PFSK-1 (cell line): ENCODE data around the gene PPP1R15B. TPM values are rescaled to one million over a fixed set of nuclear protein-coding genes. Genes with fewer than 3 reads are reported as not detected.

ENCODE experiments used
- FOXP2 ChIP-seq: optimal IDR thresholded peaks from 2 replicates; pipeline ENCODE3; 2011; ENCODE audit warnings: borderline replicate concordance, control low read depth, inconsistent platforms; ENCODE audit not compliant: insufficient read depth; ENCODE audit errors: extremely low read length, extremely low read depth
- POLR2AphosphoS5 ChIP-seq: IDR thresholded peaks from 2 replicates; pipeline ENCODE4 v1.6.1; 2012; ENCODE audit warnings: low read depth, mild to moderate bottlenecking, control low read depth, low read length, moderate library complexity
- SIN3A ChIP-seq: IDR thresholded peaks from 2 replicates; pipeline ENCODE4 v1.6.1; 2012; ENCODE audit warnings: mild to moderate bottlenecking, low read length, moderate library complexity, borderline replicate concordance; ENCODE audit not compliant: insufficient read depth
- TAF1 ChIP-seq: IDR thresholded peaks from 2 replicates; pipeline ENCODE4 v1.6.1; 2012; ENCODE audit warnings: low read length, control low read depth, borderline replicate concordance; ENCODE audit not compliant: insufficient read depth
- polyA plus RNA-seq: library from polyadenylated mRNA; unstranded; fragments of >200 nt; gene quantifications from one replicate; pipeline ENCODE4 v1.2.1, GENCODE V29; 2012; ENCODE audit warnings: low read depth, missing spikeins; ENCODE audit not compliant: insufficient read length
- TF ChIP-seq, protein P1 (sequence below), 2 experiments: IDR thresholded peaks; 2 replicates each; pipeline versions ENCODE4 v1.6.1 to v1.8.0; 2011 to 2012; ENCODE audit warnings: low read depth in 2 of 2, low read length in 2 of 2, control low read depth in 1 of 2, inconsistent platforms in 1 of 2, mild to moderate bottlenecking in 1 of 2, moderate library complexity in 1 of 2; ENCODE audit not compliant: insufficient read depth in 1 of 2

PPP1R15B gene
- polyA plus RNA-seq, result 16.5 TPM

DNA sequence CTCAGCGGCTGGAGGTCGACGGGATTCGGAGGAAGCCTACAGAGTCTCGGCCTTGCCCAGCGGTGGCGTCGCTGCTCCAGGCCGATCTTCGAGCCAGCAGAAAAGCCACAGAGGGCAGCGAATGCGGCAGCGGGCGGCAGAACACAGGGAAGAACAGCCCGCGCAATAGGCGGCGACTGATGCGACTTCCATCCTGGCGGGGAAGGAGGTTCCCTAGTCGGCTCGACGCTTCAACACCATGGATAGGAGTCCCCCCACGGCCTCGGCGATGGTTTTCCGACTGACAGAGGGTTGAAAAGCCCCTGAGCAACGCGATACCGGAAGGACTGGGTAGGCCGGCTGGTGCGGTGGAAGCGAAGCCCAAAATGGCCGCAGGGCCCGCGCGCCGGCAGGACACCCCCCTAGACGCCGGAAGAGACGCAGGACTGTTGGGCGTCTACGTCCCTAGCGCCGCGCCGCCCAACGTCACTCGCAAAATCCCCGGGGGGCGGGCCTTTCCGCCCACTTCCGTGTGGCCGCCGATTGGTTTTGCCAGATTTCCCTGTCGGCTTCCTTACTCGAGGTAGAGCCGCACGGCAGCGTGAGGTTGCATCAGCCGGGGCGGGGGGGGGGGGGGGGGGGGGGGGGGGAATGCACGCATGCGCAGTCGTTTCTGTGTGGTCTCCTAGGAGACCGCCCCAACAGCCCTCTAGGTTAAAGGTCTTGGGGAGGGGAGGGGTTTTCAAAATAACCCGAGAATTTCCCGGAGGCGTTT, at the start of gene PPP1R15B:
Gene PPP1R15B, minus strand, starts transcription at position 367 of the 754 bp plus-strand sequence. CDS start 406 bp downstream, outside the sequence.
- TF ChIP-seq SIN3A (no peak), POLR2AphosphoS5 (peak; percentile 98), FOXP2 (peak; percentile 83), TAF1 (peak; percentile 90)
- TF ChIP-seq, protein P1, sequence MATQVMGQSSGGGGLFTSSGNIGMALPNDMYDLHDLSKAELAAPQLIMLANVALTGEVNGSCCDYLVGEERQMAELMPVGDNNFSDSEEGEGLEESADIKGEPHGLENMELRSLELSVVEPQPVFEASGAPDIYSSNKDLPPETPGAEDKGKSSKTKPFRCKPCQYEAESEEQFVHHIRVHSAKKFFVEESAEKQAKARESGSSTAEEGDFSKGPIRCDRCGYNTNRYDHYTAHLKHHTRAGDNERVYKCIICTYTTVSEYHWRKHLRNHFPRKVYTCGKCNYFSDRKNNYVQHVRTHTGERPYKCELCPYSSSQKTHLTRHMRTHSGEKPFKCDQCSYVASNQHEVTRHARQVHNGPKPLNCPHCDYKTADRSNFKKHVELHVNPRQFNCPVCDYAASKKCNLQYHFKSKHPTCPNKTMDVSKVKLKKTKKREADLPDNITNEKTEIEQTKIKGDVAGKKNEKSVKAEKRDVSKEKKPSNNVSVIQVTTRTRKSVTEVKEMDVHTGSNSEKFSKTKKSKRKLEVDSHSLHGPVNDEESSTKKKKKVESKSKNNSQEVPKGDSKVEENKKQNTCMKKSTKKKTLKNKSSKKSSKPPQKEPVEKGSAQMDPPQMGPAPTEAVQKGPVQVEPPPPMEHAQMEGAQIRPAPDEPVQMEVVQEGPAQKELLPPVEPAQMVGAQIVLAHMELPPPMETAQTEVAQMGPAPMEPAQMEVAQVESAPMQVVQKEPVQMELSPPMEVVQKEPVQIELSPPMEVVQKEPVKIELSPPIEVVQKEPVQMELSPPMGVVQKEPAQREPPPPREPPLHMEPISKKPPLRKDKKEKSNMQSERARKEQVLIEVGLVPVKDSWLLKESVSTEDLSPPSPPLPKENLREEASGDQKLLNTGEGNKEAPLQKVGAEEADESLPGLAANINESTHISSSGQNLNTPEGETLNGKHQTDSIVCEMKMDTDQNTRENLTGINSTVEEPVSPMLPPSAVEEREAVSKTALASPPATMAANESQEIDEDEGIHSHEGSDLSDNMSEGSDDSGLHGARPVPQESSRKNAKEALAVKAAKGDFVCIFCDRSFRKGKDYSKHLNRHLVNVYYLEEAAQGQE (IDR thresholded peaks at IDR 0.05; ENCODE audit: insufficient read depth in 1 of 2, low read depth in 2 of 2, low read length in 2 of 2), result peak in 1 of 2 experiments; percentile 61; a peak in 1 of 4 replicates

DNA sequence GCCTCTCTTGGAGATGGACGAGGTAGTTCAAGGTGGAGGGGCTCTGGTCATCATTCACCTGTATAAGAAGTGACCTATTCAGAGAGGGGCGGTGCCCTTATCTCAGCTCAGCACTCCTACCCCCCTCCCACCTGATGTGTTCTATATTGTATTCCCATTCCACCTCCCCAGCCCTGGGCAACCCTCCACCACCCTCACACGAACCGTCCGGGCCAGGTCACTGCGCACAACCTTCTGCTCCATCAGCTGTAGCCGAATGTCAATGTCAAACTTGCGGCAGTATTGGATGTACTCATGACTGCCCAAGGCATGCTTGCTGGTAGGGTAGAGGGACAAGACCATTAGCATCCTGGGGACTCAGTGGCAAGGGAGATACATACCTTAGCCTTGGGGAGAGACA, 48.7 kb upstream of the PPP1R15B start:
- TF ChIP-seq FOXP2 (no peak), SIN3A (no peak), TAF1 (no peak), POLR2AphosphoS5 (no peak)
- TF ChIP-seq, protein P1 (IDR thresholded peaks at IDR 0.05; ENCODE audit: insufficient read depth in 1 of 2, low read depth in 2 of 2, low read length in 2 of 2), result no peak

DNA sequence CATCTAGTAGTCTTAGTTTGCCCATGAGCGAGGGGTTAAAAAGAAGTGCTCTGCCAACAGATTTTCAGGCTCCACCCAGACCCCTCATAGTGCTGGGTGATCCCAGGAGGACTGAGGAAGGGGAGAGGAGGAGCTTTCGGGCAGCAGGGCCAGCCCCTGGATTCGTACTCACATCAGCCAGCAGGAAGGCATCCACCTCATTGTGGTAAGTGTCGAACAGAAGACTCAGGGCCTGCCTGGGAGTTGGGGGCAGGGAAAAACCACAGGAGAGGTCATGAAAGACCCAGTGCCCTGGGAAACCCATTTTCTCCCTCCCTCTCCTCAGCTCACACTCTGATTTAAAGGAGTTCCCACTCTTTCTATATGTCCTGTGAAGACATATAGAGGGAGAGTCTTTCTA, 48.1 kb upstream of the PPP1R15B start:
- TF ChIP-seq POLR2AphosphoS5 (no peak), TAF1 (no peak), FOXP2 (no peak), SIN3A (no peak)
- TF ChIP-seq, protein P1 (IDR thresholded peaks at IDR 0.05; ENCODE audit: insufficient read depth in 1 of 2, low read depth in 2 of 2, low read length in 2 of 2), result no peak

DNA sequence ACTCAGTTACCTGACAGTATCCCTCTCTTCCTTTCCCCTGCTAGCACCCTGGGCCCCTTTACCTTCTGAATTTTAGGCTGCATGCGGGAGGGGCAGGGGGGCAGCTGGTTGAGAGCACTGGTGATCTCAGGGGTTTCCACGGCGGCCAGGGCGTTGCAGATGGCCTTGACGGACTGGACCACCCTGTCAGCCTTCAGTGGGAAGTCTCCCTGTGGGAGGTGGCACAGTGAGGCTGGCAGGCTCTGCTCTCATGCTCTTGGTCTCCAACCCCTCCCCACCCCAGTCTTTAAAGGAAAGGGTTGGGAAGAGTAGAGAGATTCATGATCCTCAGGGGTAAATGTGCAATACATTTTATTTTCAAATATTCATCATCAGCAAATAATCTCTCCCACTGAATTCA, 46.0 kb upstream of the PPP1R15B start:
- no peak for TF ChIP-seq SIN3A
- TF ChIP-seq, protein P1 (IDR thresholded peaks at IDR 0.05; ENCODE audit: insufficient read depth in 1 of 2, low read depth in 2 of 2, low read length in 2 of 2), result no peak
- no peak for TF ChIP-seq TAF1
